Suprapubic skin (tissue), 4 donors: Measurements from ENCODE around the gene SP5. TPM values are rescaled to one million over a fixed set of nuclear protein-coding genes. Genes with fewer than 3 reads are reported as not detected.

Source experiments
- DNase-seq, 2 donors: peaks; one replicate each; pipeline ENCODE4 v3.0.0-alpha.2; 2019; ENCODE audit warnings: low spot score in 2 of 2
- H3K27ac ChIP-seq: fragments of 200-600 bp; sonication (generic); one replicate; pipeline ENCODE4 v1.5.1; 2019
- H3K27me3 ChIP-seq: fragments of 200-600 bp; sonication (generic); one replicate; pipeline ENCODE4 v1.5.1; 2019
- H3K36me3 ChIP-seq: fragments of 200-600 bp; sonication (generic); one replicate; pipeline ENCODE4 v1.5.1; 2019
- H3K4me1 ChIP-seq: fragments of 200-600 bp; sonication (generic); one replicate; pipeline ENCODE4 v1.5.1; 2019
- H3K4me3 ChIP-seq: fragments of 200-600 bp; sonication (generic); one replicate; pipeline ENCODE4 v1.5.1; 2019; ENCODE audit warnings: mild to moderate bottlenecking
- H3K9me3 ChIP-seq: fragments of 200-600 bp; sonication (generic); one replicate; pipeline ENCODE4 v1.5.1; 2019
- CTCF ChIP-seq, 2 donors: fragments of 200-600 bp in 1 of 2; fragments of 450-650 bp in 1 of 2; sonication (generic) in 1 of 2; IDR thresholded peaks; one replicate each; pipeline ENCODE4 v1.5.1; 2016 to 2019; ENCODE audit warnings: antibody characterized with exemption in 2 of 2, mild to moderate bottlenecking in 1 of 2, moderate library complexity in 1 of 2
- EP300 ChIP-seq: sonication (generic); formaldehyde crosslinking; IDR thresholded peaks from one replicate; pipeline ENCODE4 v1.6.1; 2017; ENCODE audit warnings: antibody characterized with exemption
- POLR2A ChIP-seq, 2 donors: fragments of 450-650 bp; IDR thresholded peaks; one replicate each; pipeline ENCODE4 v1.6.1; 2017; ENCODE audit warnings: antibody characterized with exemption in 2 of 2, mild to moderate bottlenecking in 2 of 2, moderate library complexity in 2 of 2
- POLR2AphosphoS5 ChIP-seq, 3 donors: sonication (generic); formaldehyde crosslinking; IDR thresholded peaks; one replicate each; pipeline ENCODE4 v1.6.1; 2017; ENCODE audit warnings: antibody characterized with exemption in 3 of 3
- WGBS: methylation state at CpG from one replicate; pipeline ENCODE4 v1.1.5; 2018; 5-methylcytosine and 5-hydroxymethylcytosine counted together
- total RNA-seq, 4 donors: library from RNA; depleted of rRNA; stranded (reverse); fragments of >200 nt; gene quantifications; one replicate each; pipeline ENCODE4 v1.1.0, GENCODE V29; 2016

SP5 gene
- total RNA-seq, 4 donors from 2014 or later, result 0.32 to 1.3 (median 0.89) TPM; not detected in 1

- Histone ChIP-seq H3K4me1 (peaks cover 60% of the 10 kb centered on the region), H3K4me3 (peak overlapping the region; percentile 60), H3K27ac (peak overlapping the region; percentile 41), H3K36me3 (no peaks in the 10 kb centered on the region), H3K27me3 (peaks cover 95% of the 10 kb centered on the region), H3K9me3 (no peaks in the 10 kb centered on the region)
- peak in 1 of 2 donors; percentile 79 for DNase-seq
- TF ChIP-seq EP300, result no peak
- TF ChIP-seq POLR2A (IDR thresholded peaks at IDR 0.05), result no peak
- TF ChIP-seq CTCF (IDR thresholded peaks at IDR 0.05), result no peak
- TF ChIP-seq POLR2AphosphoS5 (IDR thresholded peaks at IDR 0.05), result no peak
- WGBS, result no CpG with 5 or more reads among the region's 95 CpGs
These were observed 1.0 kb downstream of the SP5 start for GRCh38 chr2:170715932-170716777.

- peak in 1 of 2 donors; percentile 79 for TF ChIP-seq CTCF (IDR thresholded peaks at IDR 0.05)
- no peak for TF ChIP-seq POLR2AphosphoS5 (IDR thresholded peaks at IDR 0.05)
- H3K27me3 ChIP-seq, result peaks cover 86% of the 10 kb centered on the region
- 16% methylated on average over 9 of the region's 74 CpGs for WGBS
- peak overlapping the region; percentile 68 for H3K27ac ChIP-seq
- no peaks in the 10 kb centered on the region for H3K9me3 ChIP-seq
- no peaks in the 10 kb centered on the region for H3K36me3 ChIP-seq
- peak overlapping the region; percentile 60 for H3K4me3 ChIP-seq
- H3K4me1 ChIP-seq, result peaks cover 54% of the 10 kb centered on the region
- peak; percentile 74 to 84 for DNase-seq
These were observed 1.9 kb downstream of the SP5 start for GRCh38 chr2:170716851-170717598.

- H3K36me3 ChIP-seq, result no peaks in the 10 kb centered on the region
- H3K27ac ChIP-seq, result peak overlapping the region; percentile 68
- WGBS, result 23% methylated on average over 10 of the region's 10 CpGs
- TF ChIP-seq POLR2A (IDR thresholded peaks at IDR 0.05), result no peak
- no peak for TF ChIP-seq CTCF (IDR thresholded peaks at IDR 0.05)
- TF ChIP-seq POLR2AphosphoS5 (IDR thresholded peaks at IDR 0.05), result no peak
- TF ChIP-seq EP300, result no peak
- peaks cover 49% of the 10 kb centered on the region for H3K4me1 ChIP-seq
- peak overlapping the region; percentile 60 for H3K4me3 ChIP-seq
- no peaks in the 10 kb centered on the region for H3K9me3 ChIP-seq
- peaks cover 84% of the 10 kb centered on the region for H3K27me3 ChIP-seq
- no peak for DNase-seq
These were observed 2.4 kb downstream of the SP5 start for GRCh38 chr2:170717599-170717963.

- DNase-seq, result no peak
- Histone ChIP-seq H3K9me3 (no peaks in the 10 kb centered on the region), H3K27ac (peak overlapping the region; percentile 34), H3K36me3 (no peaks in the 10 kb centered on the region), H3K4me1 (peaks cover 45% of the 10 kb centered on the region), H3K4me3 (peak overlapping the region; percentile 60), H3K27me3 (peaks cover 82% of the 10 kb centered on the region)
- 40% methylated on average over 18 of the region's 18 CpGs for WGBS
- TF ChIP-seq EP300 (no peak), CTCF (IDR thresholded peaks at IDR 0.05) (no peak), POLR2A (IDR thresholded peaks at IDR 0.05) (no peak), POLR2AphosphoS5 (IDR thresholded peaks at IDR 0.05) (no peak)
These were observed 3.0 kb downstream of the SP5 start for GRCh38 chr2:170717991-170718589.

GRCh38 chr2:170719810-170720209 is 4.7 kb downstream of the SP5 start:
- WGBS, result 65% methylated on average over 1 of the region's 1 CpG
- no peak overlapping the region for H3K27ac ChIP-seq
- H3K4me1 ChIP-seq, result peaks cover 28% of the 10 kb centered on the region
- no peak overlapping the region for H3K4me3 ChIP-seq
- no peaks in the 10 kb centered on the region for H3K9me3 ChIP-seq
- no peak for DNase-seq
- peaks cover 72% of the 10 kb centered on the region for H3K27me3 ChIP-seq
- no peak for TF ChIP-seq CTCF (IDR thresholded peaks at IDR 0.05)
- TF ChIP-seq EP300, result no peak
- no peaks in the 10 kb centered on the region for H3K36me3 ChIP-seq
